HEK293 (cell line): ENCODE measurements around the gene B3GNT3.
A peak's percentile ranks its signal among the peaks of the same experiment; 100 is the strongest.

Experiments
- CTCF ChIA-PET: fragments of 350-600 bp; formaldehyde crosslinking; extraction: SDS; loops from one replicate; lab custom pipeline; 2021; ENCODE audit warnings: antibody characterized with exemption; lab: Yijun Ruan, JAX
- POLR2A ChIA-PET: fragments of 300-600 bp; formaldehyde crosslinking; extraction: SDS; loops from one replicate; lab custom pipeline; 2020; ENCODE audit warnings: antibody characterized with exemption, inconsistent platforms; lab: Yijun Ruan, JAX
- H3K27ac ChIP-seq: fragments of 200-500 bp; sonication (Bioruptor generic); 2 replicates; pipeline ENCODE4 v1.5.1; 2014; ENCODE audit warnings: low read depth, low read length, control low read depth, inconsistent platforms; ENCODE audit errors: extremely low read depth
- H3K36me3 ChIP-seq, 2 experiments: fragments of 200-500 bp in 1 of 2; sonication (Bioruptor generic) in 1 of 2; 1 replicate in 1 of 2; 2 replicates in 1 of 2; pipeline ENCODE4 v1.5.1; 2014 to 2017; ENCODE audit warnings: inconsistent platforms in 2 of 2, low read length in 2 of 2; ENCODE audit not compliant: control insufficient read depth in 2 of 2, insufficient read depth in 1 of 2
- H3K4me1 ChIP-seq: fragments of 200-500 bp; sonication (Bioruptor generic); 2 replicates; pipeline ENCODE4 v1.5.1; 2014; ENCODE audit warnings: mild to moderate bottlenecking, low read length, inconsistent platforms; ENCODE audit not compliant: control insufficient read depth, insufficient read depth
- H3K4me3 ChIP-seq: 2 replicates; pipeline ENCODE4 v1.5.1; 2011; ENCODE audit warnings: low read depth, mild to moderate bottlenecking, control low read depth, low read length, moderate library complexity
- H3K9me3 ChIP-seq: fragments of 200-500 bp; sonication (Bioruptor generic); 2 replicates; pipeline ENCODE4 v1.5.1; 2014; ENCODE audit warnings: low read depth, low read length, inconsistent platforms; ENCODE audit not compliant: control insufficient read depth, insufficient read depth
- EGR2 ChIP-seq: fragments of 450-650 bp; formaldehyde crosslinking; IDR thresholded peaks from 2 replicates; pipeline ENCODE4 v1.5.1; 2016; ENCODE audit warnings: low read depth, missing biosample characterization, missing genetic modification characterization
- KLF1 ChIP-seq: fragments of 450-650 bp; formaldehyde crosslinking; IDR thresholded peaks from 2 replicates; pipeline ENCODE4 v1.5.1; 2016; ENCODE audit warnings: missing biosample characterization, missing genetic modification characterization
- KLF16 ChIP-seq: fragments of 450-650 bp; formaldehyde crosslinking; IDR thresholded peaks from 2 replicates; pipeline ENCODE4 v1.5.1; 2017; ENCODE audit warnings: missing biosample characterization, missing genetic modification characterization
- KLF9 ChIP-seq: fragments of 450-650 bp; formaldehyde crosslinking; IDR thresholded peaks from 2 replicates; pipeline ENCODE4 v1.5.1; 2016; ENCODE audit warnings: missing biosample characterization, missing genetic modification characterization, low read depth
- SETDB1 ChIP-seq: IDR thresholded peaks from one replicate; pipeline ENCODE4 v1.6.1; 2017; ENCODE audit warnings: mild to moderate bottlenecking, low read length, moderate library complexity, mixed read lengths; ENCODE audit not compliant: insufficient read length
- YY2 ChIP-seq: fragments of 450-650 bp; formaldehyde crosslinking; IDR thresholded peaks from 2 replicates; pipeline ENCODE4 v1.5.1; 2016; ENCODE audit warnings: missing biosample characterization, missing genetic modification characterization
- ZBTB8A ChIP-seq: fragments of 450-650 bp; formaldehyde crosslinking; IDR thresholded peaks from 2 replicates; pipeline ENCODE4 v1.5.1; 2016; ENCODE audit warnings: missing biosample characterization, missing genetic modification characterization
- ZIC2 ChIP-seq: fragments of 450-650 bp; formaldehyde crosslinking; IDR thresholded peaks from 2 replicates; pipeline ENCODE4 v1.5.1; 2016; ENCODE audit warnings: missing biosample characterization, missing genetic modification characterization
- ZNF10 ChIP-seq: fragments of 450-650 bp; formaldehyde crosslinking; IDR thresholded peaks from 2 replicates; pipeline ENCODE4 v1.5.1; 2017; ENCODE audit warnings: missing biosample characterization, missing genetic modification characterization
- ZNF146 ChIP-seq: fragments of 450-650 bp; formaldehyde crosslinking; IDR thresholded peaks from 2 replicates; pipeline ENCODE4 v1.5.1; 2016; ENCODE audit warnings: missing biosample characterization, missing genetic modification characterization
- ZNF155 ChIP-seq: fragments of 450-650 bp; formaldehyde crosslinking; IDR thresholded peaks from 2 replicates; pipeline ENCODE4 v1.5.1; 2016; ENCODE audit warnings: missing biosample characterization, missing genetic modification characterization
- ZNF18 ChIP-seq: fragments of 450-650 bp; formaldehyde crosslinking; IDR thresholded peaks from 2 replicates; pipeline ENCODE4 v1.5.1; 2016; ENCODE audit warnings: missing biosample characterization, missing genetic modification characterization
- ZNF184 ChIP-seq: fragments of 450-650 bp; IDR thresholded peaks from 2 replicates; pipeline ENCODE4 v1.5.1; 2018; ENCODE audit warnings: missing biosample characterization, mild to moderate bottlenecking, missing genetic modification characterization
- ZNF202 ChIP-seq: fragments of 450-650 bp; formaldehyde crosslinking; IDR thresholded peaks from 2 replicates; pipeline ENCODE4 v1.5.1; 2016; ENCODE audit warnings: missing biosample characterization, missing genetic modification characterization, borderline replicate concordance
- ZNF221 ChIP-seq: fragments of 450-650 bp; formaldehyde crosslinking; IDR thresholded peaks from 2 replicates; pipeline ENCODE4 v1.5.1; 2017; ENCODE audit warnings: missing biosample characterization, missing genetic modification characterization, borderline replicate concordance
- ZNF292 ChIP-seq: fragments of 450-650 bp; formaldehyde crosslinking; IDR thresholded peaks from 2 replicates; pipeline ENCODE4 v1.5.1; 2016; ENCODE audit warnings: low read depth, missing biosample characterization, missing genetic modification characterization, borderline replicate concordance
- ZNF335 ChIP-seq: fragments of 450-650 bp; formaldehyde crosslinking; conservative IDR thresholded peaks from 2 replicates; pipeline ENCODE4 v1.5.1; 2016; ENCODE audit warnings: missing biosample characterization, missing genetic modification characterization
- ZNF366 ChIP-seq: fragments of 450-650 bp; formaldehyde crosslinking; conservative IDR thresholded peaks from 2 replicates; pipeline ENCODE4 v1.5.1; 2016; ENCODE audit warnings: missing biosample characterization, missing genetic modification characterization
- ZNF660 ChIP-seq: fragments of 450-650 bp; IDR thresholded peaks from 2 replicates; pipeline ENCODE4 v1.5.1; 2018; ENCODE audit warnings: missing biosample characterization, mild to moderate bottlenecking, missing genetic modification characterization
- ZNF664 ChIP-seq: fragments of 450-650 bp; formaldehyde crosslinking; IDR thresholded peaks from 2 replicates; pipeline ENCODE4 v1.5.1; 2016; ENCODE audit warnings: missing biosample characterization, missing genetic modification characterization
- ZNF837 ChIP-seq: fragments of 450-650 bp; formaldehyde crosslinking; IDR thresholded peaks from 2 replicates; pipeline ENCODE4 v1.5.1; 2016; ENCODE audit warnings: missing biosample characterization, missing genetic modification characterization
- TF ChIP-seq, protein P1 (sequence below): fragments of 450-650 bp; formaldehyde crosslinking; IDR thresholded peaks from 2 replicates; pipeline ENCODE4 v1.5.1; 2017; ENCODE audit warnings: missing biosample characterization, missing genetic modification characterization
- TF ChIP-seq, protein P2 (sequence below): fragments of 450-650 bp; formaldehyde crosslinking; IDR thresholded peaks from 2 replicates; pipeline ENCODE4 v1.5.1; 2016; ENCODE audit warnings: missing biosample characterization, missing genetic modification characterization
- TF ChIP-seq, protein P3 (sequence below): fragments of 450-650 bp; formaldehyde crosslinking; IDR thresholded peaks from 2 replicates; pipeline ENCODE4 v1.5.1; 2016; ENCODE audit warnings: missing biosample characterization, missing genetic modification characterization
- TF ChIP-seq, protein P4 (sequence below): fragments of 450-650 bp; formaldehyde crosslinking; IDR thresholded peaks from 2 replicates; pipeline ENCODE4 v1.5.0; 2017; ENCODE audit warnings: missing biosample characterization, missing genetic modification characterization, borderline replicate concordance

Gene B3GNT3

DNA sequence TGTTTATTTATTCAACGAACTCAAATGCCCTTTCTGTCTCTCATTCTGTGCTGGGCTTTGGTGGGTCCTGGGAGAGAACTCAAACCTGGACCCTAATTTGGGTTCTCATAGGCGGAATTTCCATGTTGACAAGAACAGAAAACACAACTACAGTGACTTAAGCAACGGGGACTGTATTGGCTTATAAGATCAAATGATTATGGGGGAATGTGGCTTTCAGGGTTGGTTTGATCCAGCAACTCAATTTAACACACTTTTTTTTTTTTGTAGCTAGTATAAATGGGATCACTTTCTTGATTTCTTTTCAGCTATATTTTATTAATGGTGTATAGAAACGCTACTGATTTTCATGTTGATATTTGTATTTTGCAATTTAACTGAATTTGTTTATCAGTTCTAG lies 33.8 kb upstream of the B3GNT3 start:
- Histone ChIP-seq H3K27ac (no peak overlapping the region), H3K4me1 (no peaks in the 10 kb centered on the region)
- POLR2A ChIA-PET, result interaction anchor here (0.6 kb wide), 1 partner anchor 68 kb away, joined by 4 read pairs; no protein-coding TSS in a partner anchor
- TF ChIP-seq, protein P1, sequence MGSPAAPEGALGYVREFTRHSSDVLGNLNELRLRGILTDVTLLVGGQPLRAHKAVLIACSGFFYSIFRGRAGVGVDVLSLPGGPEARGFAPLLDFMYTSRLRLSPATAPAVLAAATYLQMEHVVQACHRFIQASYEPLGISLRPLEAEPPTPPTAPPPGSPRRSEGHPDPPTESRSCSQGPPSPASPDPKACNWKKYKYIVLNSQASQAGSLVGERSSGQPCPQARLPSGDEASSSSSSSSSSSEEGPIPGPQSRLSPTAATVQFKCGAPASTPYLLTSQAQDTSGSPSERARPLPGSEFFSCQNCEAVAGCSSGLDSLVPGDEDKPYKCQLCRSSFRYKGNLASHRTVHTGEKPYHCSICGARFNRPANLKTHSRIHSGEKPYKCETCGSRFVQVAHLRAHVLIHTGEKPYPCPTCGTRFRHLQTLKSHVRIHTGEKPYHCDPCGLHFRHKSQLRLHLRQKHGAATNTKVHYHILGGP (tag by site-specific recombination), result no peak
- TF ChIP-seq, protein P2, sequence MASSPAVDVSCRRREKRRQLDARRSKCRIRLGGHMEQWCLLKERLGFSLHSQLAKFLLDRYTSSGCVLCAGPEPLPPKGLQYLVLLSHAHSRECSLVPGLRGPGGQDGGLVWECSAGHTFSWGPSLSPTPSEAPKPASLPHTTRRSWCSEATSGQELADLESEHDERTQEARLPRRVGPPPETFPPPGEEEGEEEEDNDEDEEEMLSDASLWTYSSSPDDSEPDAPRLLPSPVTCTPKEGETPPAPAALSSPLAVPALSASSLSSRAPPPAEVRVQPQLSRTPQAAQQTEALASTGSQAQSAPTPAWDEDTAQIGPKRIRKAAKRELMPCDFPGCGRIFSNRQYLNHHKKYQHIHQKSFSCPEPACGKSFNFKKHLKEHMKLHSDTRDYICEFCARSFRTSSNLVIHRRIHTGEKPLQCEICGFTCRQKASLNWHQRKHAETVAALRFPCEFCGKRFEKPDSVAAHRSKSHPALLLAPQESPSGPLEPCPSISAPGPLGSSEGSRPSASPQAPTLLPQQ (tag by site-specific recombination), result no peak
- TF ChIP-seq ZIC2, result no peak
- no peak for TF ChIP-seq ZNF10 (tag by site-specific recombination)
- TF ChIP-seq, protein P3, sequence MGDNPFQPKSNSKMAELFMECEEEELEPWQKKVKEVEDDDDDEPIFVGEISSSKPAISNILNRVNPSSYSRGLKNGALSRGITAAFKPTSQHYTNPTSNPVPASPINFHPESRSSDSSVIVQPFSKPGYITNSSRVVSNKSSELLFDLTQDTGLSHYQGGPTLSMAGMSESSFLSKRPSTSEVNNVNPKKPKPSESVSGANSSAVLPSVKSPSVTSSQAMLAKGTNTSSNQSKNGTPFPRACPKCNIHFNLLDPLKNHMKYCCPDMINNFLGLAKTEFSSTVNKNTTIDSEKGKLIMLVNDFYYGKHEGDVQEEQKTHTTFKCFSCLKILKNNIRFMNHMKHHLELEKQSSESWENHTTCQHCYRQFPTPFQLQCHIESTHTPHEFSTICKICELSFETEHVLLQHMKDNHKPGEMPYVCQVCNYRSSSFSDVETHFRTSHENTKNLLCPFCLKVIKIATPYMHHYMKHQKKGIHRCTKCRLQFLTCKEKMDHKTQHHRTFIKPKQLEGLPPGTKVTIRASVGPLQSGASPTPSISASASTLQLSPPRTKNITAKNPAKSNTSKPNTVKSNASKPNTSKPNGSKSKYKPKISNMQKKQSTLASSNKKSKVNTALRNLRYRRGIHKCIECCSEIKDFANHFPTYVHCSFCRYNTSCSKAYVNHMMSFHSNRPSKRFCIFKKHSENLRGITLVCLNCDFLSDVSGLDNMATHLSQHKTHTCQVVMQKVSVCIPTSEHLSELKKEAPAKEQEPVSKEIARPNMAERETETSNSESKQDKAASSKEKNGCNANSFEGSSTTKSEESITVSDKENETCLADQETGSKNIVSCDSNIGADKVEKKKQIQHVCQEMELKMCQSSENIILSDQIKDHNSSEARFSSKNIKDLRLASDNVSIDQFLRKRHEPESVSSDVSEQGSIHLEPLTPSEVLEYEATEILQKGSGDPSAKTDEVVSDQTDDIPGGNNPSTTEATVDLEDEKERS, result no peak
- no peak for TF ChIP-seq ZNF660 (tag by site-specific recombination)
- TF ChIP-seq, all 188 proteins: peak for 0
- Histone ChIP-seq H3K36me3 (no peaks in the 10 kb centered on the region), H3K4me3 (no peak overlapping the region), H3K9me3 (no peaks in the 10 kb centered on the region)
- CTCF ChIA-PET, result interaction anchor here (0.5 to 3.0 kb wide), 4 partner anchors 14 to 974 kb away, joined by 3 to 14 read pairs (median 4); no protein-coding TSS in a partner anchor

GRCh38 chr19:17762505-17763229 lies 32.3 kb upstream of the B3GNT3 start:
- H3K4me1 ChIP-seq, result no peaks in the 10 kb centered on the region
- H3K27ac ChIP-seq, result no peak overlapping the region
- no peak overlapping the region for H3K4me3 ChIP-seq
- no peaks in the 10 kb centered on the region for H3K36me3 ChIP-seq
- CTCF ChIA-PET, result interaction anchor here (0.6 to 3.0 kb wide), 5 partner anchors 13 to 321 kb away, joined by 3 to 14 read pairs (median 3); no protein-coding TSS in a partner anchor
- no peaks in the 10 kb centered on the region for H3K9me3 ChIP-seq
- POLR2A ChIA-PET, result interaction anchor here (0.6 to 1.0 kb wide), 2 partner anchors 43 to 64 kb away, joined by 3 to 8 read pairs; partner anchors contain the start of gene MAP1S
- TF ChIP-seq, protein P4, sequence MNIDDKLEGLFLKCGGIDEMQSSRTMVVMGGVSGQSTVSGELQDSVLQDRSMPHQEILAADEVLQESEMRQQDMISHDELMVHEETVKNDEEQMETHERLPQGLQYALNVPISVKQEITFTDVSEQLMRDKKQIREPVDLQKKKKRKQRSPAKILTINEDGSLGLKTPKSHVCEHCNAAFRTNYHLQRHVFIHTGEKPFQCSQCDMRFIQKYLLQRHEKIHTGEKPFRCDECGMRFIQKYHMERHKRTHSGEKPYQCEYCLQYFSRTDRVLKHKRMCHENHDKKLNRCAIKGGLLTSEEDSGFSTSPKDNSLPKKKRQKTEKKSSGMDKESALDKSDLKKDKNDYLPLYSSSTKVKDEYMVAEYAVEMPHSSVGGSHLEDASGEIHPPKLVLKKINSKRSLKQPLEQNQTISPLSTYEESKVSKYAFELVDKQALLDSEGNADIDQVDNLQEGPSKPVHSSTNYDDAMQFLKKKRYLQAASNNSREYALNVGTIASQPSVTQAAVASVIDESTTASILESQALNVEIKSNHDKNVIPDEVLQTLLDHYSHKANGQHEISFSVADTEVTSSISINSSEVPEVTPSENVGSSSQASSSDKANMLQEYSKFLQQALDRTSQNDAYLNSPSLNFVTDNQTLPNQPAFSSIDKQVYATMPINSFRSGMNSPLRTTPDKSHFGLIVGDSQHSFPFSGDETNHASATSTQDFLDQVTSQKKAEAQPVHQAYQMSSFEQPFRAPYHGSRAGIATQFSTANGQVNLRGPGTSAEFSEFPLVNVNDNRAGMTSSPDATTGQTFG (tag by site-specific recombination), result no peak
- no peak for TF ChIP-seq SETDB1
- TF ChIP-seq ZNF292 (tag by site-specific recombination), result no peak
- TF ChIP-seq EGR2, result no peak
- no peak for TF ChIP-seq ZBTB8A
- no peak; the same call in 1 of the 2 replicates for TF ChIP-seq KLF1 (tag by site-specific recombination)
- no peak for TF ChIP-seq ZNF664 (tag by site-specific recombination)
- TF ChIP-seq ZNF18 (tag by site-specific recombination), result no peak
- TF ChIP-seq ZNF202 (tag by site-specific recombination), result no peak
- no peak for TF ChIP-seq ZNF155 (tag by site-specific recombination)
- peak; percentile 94 for TF ChIP-seq KLF9
- no peak for TF ChIP-seq ZNF335 (tag by site-specific recombination)
- no peak for TF ChIP-seq ZNF184 (tag by site-specific recombination)
- no peak for TF ChIP-seq ZNF221 (tag by site-specific recombination)
- TF ChIP-seq YY2 (tag by site-specific recombination), result no peak
- no peak for TF ChIP-seq ZNF837 (tag by site-specific recombination)
- no peak for TF ChIP-seq ZNF146 (tag by site-specific recombination)
- peak; percentile 21; the same call in 1 of the 2 replicates for TF ChIP-seq KLF16 (tag by site-specific recombination)
- TF ChIP-seq ZNF366 (tag by site-specific recombination), result peak; percentile 38
